ENCODE data around the gene SPAST. TPM values are rescaled to one million over a fixed set of nuclear protein-coding genes. Genes with fewer than 3 reads are reported as not detected.

SPAST gene
- total and polyA plus RNA-seq, 2 of the 13 experiments (the other 11 are each of a cell fraction or from before 2014, with no cell fraction given): 11.5 to 40.4 TPM

- FAIRE-seq (no peak), DNase-seq (ENCODE audit: low spot score) (no peak)
- in situ Hi-C loops (cut with HindIII; ENCODE audit: extremely low pct_ligation_motif_present, low pct_unique_long_range_greater_than_20kb): no loop called here
- TF ChIP-seq ZNF572 (CRISPR knock-in tag; IDR thresholded peaks at IDR 0.05) (no peak), GRHL1 (CRISPR knock-in tag; conservative IDR thresholded peaks at IDR 0.05) (no peak), ZNF740 (CRISPR knock-in tag; IDR thresholded peaks at IDR 0.05) (no peak), NBN (conservative IDR thresholded peaks at IDR 0.05) (no peak), GLMP (CRISPR knock-in tag; IDR thresholded peaks at IDR 0.05; ENCODE audit: borderline replicate concordance) (no peak), SRY (CRISPR knock-in tag; IDR thresholded peaks at IDR 0.05) (peak; percentile 23; the same call in 1 of the 2 replicates), ERF (CRISPR knock-in tag; IDR thresholded peaks at IDR 0.05) (no peak), ZNF432 (CRISPR knock-in tag; IDR thresholded peaks at IDR 0.05; ENCODE audit: borderline replicate concordance) (no peak), MAF1 (CRISPR knock-in tag; IDR thresholded peaks at IDR 0.05; ENCODE audit: borderline replicate concordance) (no peak), ZNF737 (CRISPR knock-in tag; IDR thresholded peaks at IDR 0.05; ENCODE audit: borderline replicate concordance) (no peak), EED (CRISPR knock-in tag; IDR thresholded peaks at IDR 0.05) (no peak), TFAP4 (IDR thresholded peaks at IDR 0.05; ENCODE audit: borderline replicate concordance, low read depth) (no peak), CHD4 (IDR thresholded peaks at IDR 0.05; ENCODE audit: borderline replicate concordance, low read length) (no peak), AKAP8 (CRISPR knock-in tag; IDR thresholded peaks at IDR 0.05) (no peak), ZNF709 (CRISPR knock-in tag; IDR thresholded peaks at IDR 0.05) (no peak), RORA (CRISPR knock-in tag; IDR thresholded peaks at IDR 0.05) (no peak), SNAPC2 (CRISPR knock-in tag; IDR thresholded peaks at IDR 0.05) (no peak), CCAR2 (optimal IDR thresholded peaks at IDR 0.05; ENCODE audit: low read depth, low read length) (no peak), HHEX (CRISPR knock-in tag; IDR thresholded peaks at IDR 0.05) (no peak), ZNF44 (CRISPR knock-in tag; IDR thresholded peaks at IDR 0.05) (no peak), ZBTB1 (CRISPR knock-in tag; IDR thresholded peaks at IDR 0.05; ENCODE audit: borderline replicate concordance) (no peak), KLF9 (CRISPR knock-in tag; IDR thresholded peaks at IDR 0.05; ENCODE audit: low read depth) (no peak), ZFP36L1 (CRISPR knock-in tag; IDR thresholded peaks at IDR 0.05) (no peak)
Observed at GRCh38 chr2:32064021-32064601, 755 bp downstream of the SPAST start.

More at GRCh38 chr2:32064021-32064601, 755 bp downstream of the SPAST start:
- H3K9me3 ChIP-seq (ENCODE audit: low read length): no peaks in the 10 kb centered on the region
- peak overlapping the region; percentile 64 to 95 (median 87) for H3K4me3 ChIP-seq (replicated peaks in 1 of 3; ENCODE audit: insufficient read depth in 1 of 3, low read depth in 2 of 3, low read length in 3 of 3)
- H3K79me2 ChIP-seq (ENCODE audit: insufficient read depth, low read length): peaks cover 16% of the 10 kb centered on the region
- H3K9ac ChIP-seq (ENCODE audit: insufficient read depth, low read depth, low read length): peak overlapping the region; percentile 91
- H3K4me2 ChIP-seq (ENCODE audit: low read depth, low read length): peak overlapping the region; percentile 99
- no peaks in the 10 kb centered on the region for H4K20me1 ChIP-seq (ENCODE audit: insufficient read depth, low read length)
- peak overlapping the region; percentile 95 for H3K27ac ChIP-seq (ENCODE audit: extremely low read length, insufficient read depth, low read length)
- intact Hi-C loops (cut with micrococcal nuclease; ENCODE audit: unreplicated experiment): loop anchor here (5.0 to 10.0 kb wide), 2 partner anchors 139 to 263 kb away; no protein-coding TSS in a partner anchor
- H3K27me3 ChIP-seq (ENCODE audit: control insufficient read depth in 1 of 2, insufficient read depth in 2 of 2, low read length in 2 of 2): no peaks in the 10 kb centered on the region; a peak in 1 of 5 replicates
- H3K36me3 ChIP-seq (replicated peaks in 1 of 2; ENCODE audit: control insufficient read depth in 1 of 2, insufficient read depth in 2 of 2, low read length in 2 of 2): peaks cover 0 to 1% of the 10 kb centered on the region in 2 experiments; a peak in 1 of 5 replicates
- no peak overlapping the region for H2AFZ ChIP-seq (ENCODE audit: low read length)
- CTCF ChIA-PET (ENCODE audit: low intra/inter-chr PET ratio, low total read pairs): no interaction called here
- BruUV-seq (replicated peaks): no TSS peak
- peaks cover 31% of the 10 kb centered on the region for H3K4me1 ChIP-seq (ENCODE audit: insufficient read depth, low read length)
- WGBS (ENCODE audit: low lambda C conversion rate): 0% methylated on average over 18 of the region's 40 CpGs
- ATAC-seq: peak; percentile 26
- POLR2A ChIA-PET: interaction anchor here (1.1 to 3.9 kb wide), 13 partner anchors 7 to 359 kb away, joined by 3 to 146 read pairs (median 9); partner anchors contain the start of genes DPY30, MEMO1 and SLC30A6

Measured in HepG2 (cell line).